BJ (cell line): Measurements from ENCODE around the gene WWOX. TPM values are rescaled to one million over a fixed set of nuclear protein-coding genes. Genes with fewer than 3 reads are reported as not detected.

Experiments
- CTCF ChIA-PET: fragments of 350-600 bp; formaldehyde crosslinking; extraction: SDS; loops from one replicate; lab custom pipeline; 2021; ENCODE audit warnings: antibody characterized with exemption, inconsistent platforms; lab: Yijun Ruan, JAX
- POLR2A ChIA-PET: fragments of 300-600 bp; sonication (Branson Sonifier 250); formaldehyde crosslinking; extraction: SDS; loops from one replicate; lab custom pipeline; 2021; ENCODE audit warnings: antibody characterized with exemption; lab: Charles Lee
- DNase-seq: peaks from one replicate; pipeline ENCODE4 v3.0.0-alpha.2; 2011; ENCODE audit warnings: low read depth
- H3K27me3 ChIP-seq: 2 replicates; pipeline ENCODE4 v1.6.0; 2011; ENCODE audit warnings: low read length; ENCODE audit not compliant: control insufficient read depth, insufficient read depth
- H3K36me3 ChIP-seq: 2 replicates; pipeline ENCODE4 v1.5.1; 2011; ENCODE audit warnings: low read length; ENCODE audit not compliant: control insufficient read depth, insufficient read depth
- H3K4me3 ChIP-seq: 2 replicates; pipeline ENCODE4 v1.5.1; 2011; ENCODE audit warnings: low read depth, mild to moderate bottlenecking, control low read depth, low read length
- CTCF ChIP-seq: IDR thresholded peaks from 2 replicates; pipeline ENCODE4 v1.5.1; 2011; ENCODE audit warnings: low read depth, mild to moderate bottlenecking, control low read depth, inconsistent platforms, low read length, moderate library complexity; ENCODE audit not compliant: insufficient read depth
- polyA plus RNA-seq: library from polyadenylated mRNA; depleted of rRNA; stranded (reverse); fragments of >200 nt; gene quantifications from 2 replicates; pipeline ENCODE4 v1.2.3, GENCODE V29; 2011

The WWOX gene
- polyA plus RNA-seq, 1 experiment: 3.1 TPM

DNA sequence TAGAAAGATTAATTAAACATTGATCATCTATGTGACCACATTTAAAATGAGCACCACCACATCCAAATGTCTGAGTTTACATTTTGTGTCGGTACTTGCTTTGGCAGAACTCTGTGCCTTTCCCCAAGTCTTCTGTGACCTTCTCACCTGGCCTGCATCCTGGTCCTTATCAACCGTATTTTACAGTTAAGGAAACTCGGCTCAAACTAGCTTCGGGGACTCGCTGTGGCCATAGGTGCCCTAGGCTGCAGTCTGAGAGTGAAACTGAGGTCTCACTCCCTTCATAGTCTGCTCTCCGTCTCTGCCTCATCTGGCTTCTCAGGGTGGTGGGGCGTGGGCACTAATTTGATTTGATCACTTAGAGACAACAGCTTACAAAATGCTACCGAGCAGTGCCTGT is 555.5 kb downstream of the WWOX start:
- H3K4me3 ChIP-seq: no peak overlapping the region
- DNase-seq: no peak
- H3K27me3 ChIP-seq: no peaks in the 10 kb centered on the region
- ChIA-PET POLR2A (no interaction called here), CTCF (no interaction called here)
- TF ChIP-seq CTCF: no peak
- H3K36me3 ChIP-seq: no peaks in the 10 kb centered on the region

DNA sequence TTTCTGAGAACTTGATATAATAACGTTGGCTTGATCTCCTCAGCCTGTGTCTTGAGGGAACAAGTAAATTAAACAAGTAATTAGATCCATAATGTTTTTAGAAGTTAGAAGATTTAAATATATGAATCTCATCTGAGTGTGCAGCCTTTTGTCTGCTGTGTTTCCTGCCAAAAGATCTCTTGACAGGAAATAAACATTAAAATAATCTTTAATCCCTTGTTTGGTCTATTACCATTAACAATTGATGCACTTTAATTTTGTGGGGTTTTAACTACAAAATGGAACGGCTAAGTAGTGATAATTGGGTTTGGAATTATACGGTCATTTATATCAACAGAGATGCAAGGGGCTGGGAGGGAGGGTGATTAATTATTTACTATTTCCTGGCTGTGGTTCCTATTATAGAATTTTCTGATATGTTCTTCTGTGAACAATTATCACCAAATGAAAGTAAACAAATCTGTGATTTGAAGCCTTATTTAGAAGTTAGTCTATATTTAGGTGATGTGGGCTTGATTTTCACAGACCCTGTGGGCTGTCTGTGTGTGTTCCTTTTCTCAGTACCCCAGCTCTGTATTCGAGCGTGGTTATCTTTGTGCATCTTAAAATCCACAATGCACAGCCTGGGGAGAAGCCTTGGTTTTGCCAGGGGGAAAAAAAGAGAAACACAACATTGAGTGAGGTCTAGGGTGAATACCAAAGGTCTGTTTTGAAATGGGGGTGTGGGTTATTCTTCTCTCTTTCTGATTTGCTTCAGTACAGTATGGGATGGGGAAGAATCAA is 556.1 kb downstream of the WWOX start:
- Histone ChIP-seq H3K4me3 (no peak overlapping the region), H3K36me3 (no peaks in the 10 kb centered on the region), H3K27me3 (no peaks in the 10 kb centered on the region)
- DNase-seq: no peak
- POLR2A ChIA-PET: no interaction called here
- CTCF ChIA-PET: no interaction called here
- TF ChIP-seq CTCF: no peak

GRCh38 chr16:78656887-78657286 is 557.4 kb downstream of the WWOX start:
- H3K27me3 ChIP-seq: no peaks in the 10 kb centered on the region
- ChIA-PET POLR2A (no interaction called here), CTCF (no interaction called here)
- H3K4me3 ChIP-seq: no peak overlapping the region
- H3K36me3 ChIP-seq: no peaks in the 10 kb centered on the region
- no peak for TF ChIP-seq CTCF
- no peak for DNase-seq

DNA sequence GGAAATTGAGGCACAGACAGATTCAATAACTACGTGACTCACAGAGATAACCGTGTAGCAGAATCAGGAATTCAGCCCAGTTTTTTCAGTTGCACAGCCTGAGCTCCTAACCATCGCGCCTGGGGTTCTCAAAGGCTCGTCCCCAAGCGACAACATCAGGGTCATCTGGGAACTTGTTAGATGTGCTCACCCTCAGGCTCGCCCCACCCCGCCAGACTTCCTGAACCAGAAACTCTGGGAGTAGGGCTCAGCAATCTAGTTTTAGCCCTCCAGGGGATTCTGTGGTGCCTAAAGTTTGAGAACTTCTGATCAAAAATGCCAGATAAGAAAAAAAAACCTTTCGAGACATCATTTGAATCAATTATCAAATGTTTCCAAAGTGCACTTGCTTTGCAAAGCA is 559.8 kb downstream of the WWOX start:
- DNase-seq: no peak
- Histone ChIP-seq H3K4me3 (no peak overlapping the region), H3K36me3 (no peaks in the 10 kb centered on the region), H3K27me3 (no peaks in the 10 kb centered on the region)
- no peak for TF ChIP-seq CTCF
- ChIA-PET CTCF (no interaction called here), POLR2A (no interaction called here)

DNA sequence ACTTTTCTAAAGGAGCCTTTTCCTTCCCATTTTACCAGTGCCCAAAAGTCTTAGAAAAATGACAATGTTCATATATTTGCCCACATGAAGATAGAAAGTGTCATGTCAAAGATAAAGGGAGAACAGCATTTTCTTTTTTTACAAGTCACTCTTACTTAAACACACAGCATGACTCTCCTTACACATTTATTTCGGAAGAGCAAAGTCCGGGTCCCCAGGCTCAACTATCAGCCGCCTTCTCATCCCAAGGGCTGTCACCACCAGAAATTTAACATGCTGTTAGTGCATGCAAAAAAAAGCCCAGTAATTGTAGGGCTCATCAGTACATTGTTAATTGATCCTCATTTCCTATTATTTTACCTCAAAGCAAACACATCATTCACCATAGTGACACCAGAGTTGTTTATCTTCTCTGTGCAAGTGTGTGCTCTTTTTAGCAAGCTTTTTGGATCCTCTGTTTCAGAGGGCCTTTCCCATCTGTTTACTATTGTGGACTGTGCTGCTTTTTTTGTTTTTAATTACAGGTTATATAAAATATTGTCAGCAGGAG is 560.3 kb downstream of the WWOX start:
- TF ChIP-seq CTCF: no peak
- no peak overlapping the region for H3K4me3 ChIP-seq
- no peak for DNase-seq
- ChIA-PET POLR2A (no interaction called here), CTCF (interaction anchor here (1.1 to 1.4 kb wide), 2 partner anchors 10 to 11 kb away, joined by 3 to 4 read pairs; no protein-coding TSS in a partner anchor)
- no peaks in the 10 kb centered on the region for H3K27me3 ChIP-seq
- no peaks in the 10 kb centered on the region for H3K36me3 ChIP-seq
